Ureter (tissue), 1 donor: ENCODE results near the gene VAMP8. TPM values are rescaled to one million over a fixed set of nuclear protein-coding genes. Genes with fewer than 3 reads are reported as not detected.

Experiments
- DNase-seq: peaks from one replicate; pipeline ENCODE4 v3.0.0-alpha.2; 2020; ENCODE audit warnings: low spot score
- total RNA-seq: library from RNA; stranded (reverse); gene quantifications from one replicate; pipeline ENCODE4 v1.2.4, GENCODE V29; 2023
- donor health status: DM: yes; HTN: yes; CAD: no.

Gene VAMP8
- total RNA-seq, 1 donor from 2014 or later: 165 TPM

DNA sequence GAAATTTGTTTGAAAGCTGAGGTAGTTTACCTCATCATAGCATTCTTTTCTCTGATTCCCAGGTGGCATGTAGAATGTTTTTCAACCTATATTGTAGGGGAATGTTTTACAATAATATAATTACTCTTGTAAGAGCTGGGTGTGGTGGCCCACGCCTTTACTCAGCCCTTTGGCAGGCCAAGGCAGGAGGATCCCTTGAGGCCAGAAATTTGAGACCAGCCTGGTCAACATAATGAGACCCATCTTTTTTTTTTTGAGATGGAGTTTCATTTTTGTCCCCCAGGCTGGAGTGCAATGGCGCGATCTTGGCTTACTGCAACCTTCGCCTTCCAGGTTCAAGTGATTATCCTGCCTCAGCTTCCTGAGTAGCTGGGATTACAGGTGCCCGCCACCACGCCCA lies 42.2 kb downstream of the VAMP8 start:
- DNase-seq: no peak

DNA sequence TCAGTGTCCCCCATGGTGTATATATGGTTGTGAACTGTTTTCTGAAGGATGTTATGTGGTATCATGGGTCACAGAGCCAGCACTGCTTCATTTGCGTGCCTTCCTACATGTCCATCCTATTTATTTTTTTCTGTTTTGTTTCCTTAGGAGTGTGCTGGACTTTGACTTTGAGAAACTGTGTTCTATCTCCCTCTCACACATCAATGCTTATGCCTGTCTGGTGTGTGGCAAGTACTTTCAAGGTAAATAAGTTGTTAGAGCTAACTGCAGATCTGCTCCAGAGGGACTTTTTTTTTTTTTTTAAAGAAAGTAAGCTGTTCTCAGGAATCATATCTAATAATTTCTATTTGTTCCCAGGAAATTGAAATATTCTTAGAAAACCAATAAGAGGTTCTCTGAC lies 44.0 kb downstream of the VAMP8 start:
- no peak for DNase-seq

DNA sequence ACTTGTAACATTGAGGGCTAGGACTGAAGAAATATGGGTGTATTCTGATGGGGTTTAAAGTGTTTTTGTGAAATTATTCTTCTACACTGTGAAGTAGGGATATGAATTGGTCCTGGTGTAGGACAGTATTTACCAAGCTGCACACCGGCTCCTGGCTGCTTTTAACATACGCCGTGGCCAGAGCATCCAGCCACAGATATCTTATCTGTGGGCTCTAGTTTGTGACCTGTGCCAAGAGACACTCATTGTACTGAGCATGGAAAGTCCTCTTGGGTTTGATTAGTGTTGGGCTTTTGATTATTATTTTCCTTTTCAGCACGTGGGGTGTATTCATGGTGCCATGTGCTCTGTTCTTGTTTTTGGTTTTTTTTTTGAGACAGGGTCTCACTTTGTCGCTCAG lies 46.6 kb downstream of the VAMP8 start:
- no peak for DNase-seq

DNA sequence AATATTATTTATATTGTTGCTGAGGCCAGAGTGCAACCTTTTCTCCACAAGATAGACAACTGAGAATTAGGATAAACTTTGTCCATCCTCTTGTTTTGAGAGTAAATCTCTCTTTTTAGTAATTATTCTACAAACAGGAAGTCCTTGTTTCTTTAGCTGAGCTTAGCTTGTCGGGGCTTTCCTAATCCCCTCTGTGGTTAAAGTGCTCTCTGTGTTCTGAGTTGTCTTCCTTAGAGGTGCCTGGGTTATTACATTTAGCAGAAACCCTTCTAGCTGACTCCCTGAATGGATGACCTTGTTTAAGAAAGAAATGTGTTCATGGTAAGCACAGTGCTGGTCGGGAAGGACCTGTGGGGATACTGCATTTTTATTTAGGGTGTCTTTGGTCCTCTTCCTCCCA lies 51.3 kb downstream of the VAMP8 start:
- DNase-seq: no peak

DNA sequence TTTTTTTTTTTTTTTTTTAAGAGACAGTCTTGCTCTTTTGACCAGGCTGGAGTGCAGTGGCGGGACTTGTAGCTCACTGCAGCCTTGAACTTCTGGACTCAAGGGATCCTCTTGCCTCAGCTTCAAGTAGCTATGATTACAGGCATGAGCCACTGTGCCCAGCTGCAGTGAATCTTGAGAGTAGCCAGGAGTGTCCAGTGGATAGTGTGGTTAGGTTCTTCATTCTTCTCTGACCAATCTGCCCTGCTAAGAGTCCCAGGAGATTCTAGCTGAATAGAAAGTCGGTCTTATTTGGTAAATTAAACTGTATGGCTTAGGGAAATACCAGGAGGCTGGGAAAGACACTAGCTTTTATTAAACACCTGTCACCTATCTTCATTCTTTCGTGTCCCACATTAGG lies 53.9 kb downstream of the VAMP8 start:
- DNase-seq: no peak

Other genes with a start within 250 kb of the VAMP8 start
- 135 TPM for gene TGOLN2, start 249.6 kb upstream of the VAMP8 start, total RNA-seq
- gene RETSAT, start 223.1 kb upstream of the VAMP8 start, total RNA-seq: 39.6 TPM
- gene ELMOD3, start 222.8 kb upstream of the VAMP8 start, total RNA-seq: 23.3 TPM
- gene CAPG, start 167.2 kb upstream of the VAMP8 start, total RNA-seq: 298 TPM
- 0.75 TPM for gene SH2D6, start 158.9 kb upstream of the VAMP8 start, total RNA-seq
- 450 TPM for gene MAT2A, start 38.4 kb upstream of the VAMP8 start, total RNA-seq
- 48.9 TPM for gene GGCX, start 16.1 kb upstream of the VAMP8 start, total RNA-seq
- 32.8 TPM for gene VAMP5, start 6.8 kb downstream of the VAMP8 start, total RNA-seq
- gene RNF181, start 18.2 kb downstream of the VAMP8 start, total RNA-seq: 115 TPM
- 19.5 TPM for gene TMEM150A, start 25.1 kb downstream of the VAMP8 start, total RNA-seq
- 43.1 TPM for gene C2orf68, start 34.5 kb downstream of the VAMP8 start, total RNA-seq
- 45.1 TPM for gene USP39, start 38.6 kb downstream of the VAMP8 start, total RNA-seq
- 1.7 TPM for gene SFTPB, start 90.6 kb downstream of the VAMP8 start, total RNA-seq
- gene GNLY, start 116.8 kb downstream of the VAMP8 start, total RNA-seq: 1.9 TPM
- 21.8 TPM for gene ATOH8, start 176.4 kb downstream of the VAMP8 start, total RNA-seq